ENCODE results near the gene HOXA4. TPM values are rescaled to one million over a fixed set of nuclear protein-coding genes. Genes with fewer than 3 reads are reported as not detected.

Gene HOXA4
- total RNA-seq, 2 experiments from 2014 or later = not detected

- peaks cover 35% of the 10 kb centered on the region for H3K27me3 Mint-ChIP-seq (ENCODE audit: low read depth)
- H3K27ac Mint-ChIP-seq = no peak overlapping the region
- ChIA-PET POLR2A (interaction anchor here (1.1 kb wide), 1 partner anchor 10 kb away, joined by 4 read pairs; no protein-coding TSS in a partner anchor), CTCF (interaction anchor here (1.3 to 1.8 kb wide), 2 partner anchors 9 to 15 kb away, joined by 3 to 6 read pairs; no protein-coding TSS in a partner anchor)
- H3K9me3 Mint-ChIP-seq (ENCODE audit: insufficient read depth) = no peaks in the 10 kb centered on the region
- DNase-seq (no peak), ATAC-seq (no peak)
- H3K36me3 Mint-ChIP-seq (ENCODE audit: low read depth) = peaks cover 5% of the 10 kb centered on the region
- H3K4me3 Mint-ChIP-seq = no peak overlapping the region
- peaks cover 8% of the 10 kb centered on the region for H3K4me1 Mint-ChIP-seq (ENCODE audit: low read depth)
Observed at GRCh38 chr7:27106181-27106900, 24.2 kb downstream of the HOXA4 start.

- Mint-ChIP-seq H3K4me3 (no peak overlapping the region), H3K27ac (no peak overlapping the region), H3K4me1 (ENCODE audit: low read depth) (peaks cover 8% of the 10 kb centered on the region), H3K36me3 (ENCODE audit: low read depth) (peaks cover 5% of the 10 kb centered on the region), H3K27me3 (ENCODE audit: low read depth) (peaks cover 44% of the 10 kb centered on the region), H3K9me3 (ENCODE audit: insufficient read depth) (no peaks in the 10 kb centered on the region)
- ATAC-seq = no peak
- no peak for DNase-seq
- ChIA-PET CTCF (interaction anchor here (1.3 to 1.8 kb wide), 2 partner anchors 8 to 14 kb away, joined by 3 to 6 read pairs; no protein-coding TSS in a partner anchor), POLR2A (interaction anchor here (1.1 kb wide), 1 partner anchor 9 kb away, joined by 4 read pairs; no protein-coding TSS in a partner anchor)
Observed at GRCh38 chr7:27105301-27106031, 25.1 kb downstream of the HOXA4 start.

GRCh38 chr7:27104341-27105058 lies 26.1 kb downstream of the HOXA4 start:
- Mint-ChIP-seq H3K4me3 (no peak overlapping the region), H3K4me1 (ENCODE audit: low read depth) (peaks cover 8% of the 10 kb centered on the region), H3K27me3 (ENCODE audit: low read depth) (peaks cover 48% of the 10 kb centered on the region), H3K36me3 (ENCODE audit: low read depth) (peaks cover 5% of the 10 kb centered on the region), H3K27ac (no peak overlapping the region), H3K9me3 (ENCODE audit: insufficient read depth) (no peaks in the 10 kb centered on the region)
- POLR2A ChIA-PET = no interaction called here
- CTCF ChIA-PET = interaction anchor here (1.8 kb wide), 1 partner anchor 7 kb away, joined by 6 read pairs; no protein-coding TSS in a partner anchor
- DNase-seq (no peak), ATAC-seq (no peak)

- DNase-seq (no peak), ATAC-seq (no peak)
- Mint-ChIP-seq H3K4me3 (no peak overlapping the region), H3K4me1 (ENCODE audit: low read depth) (peaks cover 8% of the 10 kb centered on the region), H3K27me3 (ENCODE audit: low read depth) (peaks cover 57% of the 10 kb centered on the region), H3K9me3 (ENCODE audit: insufficient read depth) (no peaks in the 10 kb centered on the region), H3K27ac (no peak overlapping the region), H3K36me3 (ENCODE audit: low read depth) (peaks cover 6% of the 10 kb centered on the region)
- ChIA-PET CTCF (no interaction called here), POLR2A (no interaction called here)
Observed at GRCh38 chr7:27103489-27104226, 26.9 kb downstream of the HOXA4 start.

- ATAC-seq (no peak), DNase-seq (no peak)
- ChIA-PET POLR2A (no interaction called here), CTCF (no interaction called here)
- peaks cover 8% of the 10 kb centered on the region for H3K4me1 Mint-ChIP-seq (ENCODE audit: low read depth)
- no peaks in the 10 kb centered on the region for H3K9me3 Mint-ChIP-seq (ENCODE audit: insufficient read depth)
- no peak within 1 kb of the TSS for H3K27ac Mint-ChIP-seq
- peaks cover 6% of the 10 kb centered on the region for H3K36me3 Mint-ChIP-seq (ENCODE audit: low read depth)
- H3K4me3 Mint-ChIP-seq = peak within 1 kb of the TSS; percentile 25
- peaks cover 63% of the 10 kb centered on the region for H3K27me3 Mint-ChIP-seq (ENCODE audit: low read depth)
Observed at GRCh38 chr7:27102581-27103442, 27.7 kb downstream of the HOXA4 start, which contains the start of gene HOXA2. Gene HOXA2, minus strand, starts transcription at chr7:27102683. Its CDS starts 183 bp downstream, at chr7:27102500.

GRCh38 chr7:27101957-27102580 lies 28.5 kb downstream of the HOXA4 start:
- Mint-ChIP-seq H3K27me3 (ENCODE audit: low read depth) (peaks cover 70% of the 10 kb centered on the region), H3K4me1 (ENCODE audit: low read depth) (peaks cover 16% of the 10 kb centered on the region), H3K9me3 (ENCODE audit: insufficient read depth) (no peaks in the 10 kb centered on the region), H3K27ac (no peak overlapping the region), H3K36me3 (ENCODE audit: low read depth) (peaks cover 6% of the 10 kb centered on the region), H3K4me3 (peak overlapping the region; percentile 25)
- DNase-seq = no peak
- POLR2A ChIA-PET = no interaction called here
- CTCF ChIA-PET = no interaction called here
- no peak for ATAC-seq

- Mint-ChIP-seq H3K27ac (no peak overlapping the region), H3K4me3 (no peak overlapping the region), H3K4me1 (ENCODE audit: low read depth) (peaks cover 18% of the 10 kb centered on the region), H3K36me3 (ENCODE audit: low read depth) (peaks cover 6% of the 10 kb centered on the region), H3K9me3 (ENCODE audit: insufficient read depth) (no peaks in the 10 kb centered on the region), H3K27me3 (ENCODE audit: low read depth) (peaks cover 71% of the 10 kb centered on the region)
- ATAC-seq = no peak
- POLR2A ChIA-PET = no interaction called here
- CTCF ChIA-PET = no interaction called here
- no peak for DNase-seq
Observed at GRCh38 chr7:27101171-27101956, 29.2 kb downstream of the HOXA4 start.

- DNase-seq = no peak
- H3K4me3 Mint-ChIP-seq = no peak overlapping the region
- ATAC-seq = no peak
- H3K9me3 Mint-ChIP-seq (ENCODE audit: insufficient read depth) = no peaks in the 10 kb centered on the region
- peaks cover 6% of the 10 kb centered on the region for H3K36me3 Mint-ChIP-seq (ENCODE audit: low read depth)
- peaks cover 19% of the 10 kb centered on the region for H3K4me1 Mint-ChIP-seq (ENCODE audit: low read depth)
- ChIA-PET POLR2A (no interaction called here), CTCF (no interaction called here)
- no peak overlapping the region for H3K27ac Mint-ChIP-seq
- H3K27me3 Mint-ChIP-seq (ENCODE audit: low read depth) = peaks cover 70% of the 10 kb centered on the region
Observed at GRCh38 chr7:27100694-27101170, 29.8 kb downstream of the HOXA4 start.

- peaks cover 6% of the 10 kb centered on the region for H3K36me3 Mint-ChIP-seq (ENCODE audit: low read depth)
- no peak overlapping the region for H3K27ac Mint-ChIP-seq
- peaks cover 75% of the 10 kb centered on the region for H3K27me3 Mint-ChIP-seq (ENCODE audit: low read depth)
- H3K9me3 Mint-ChIP-seq (ENCODE audit: insufficient read depth) = no peaks in the 10 kb centered on the region
- peaks cover 28% of the 10 kb centered on the region for H3K4me1 Mint-ChIP-seq (ENCODE audit: low read depth)
- no peak for ATAC-seq
- H3K4me3 Mint-ChIP-seq = no peak overlapping the region
- no peak for DNase-seq
- ChIA-PET POLR2A (no interaction called here), CTCF (interaction anchor here (0.6 kb wide), 1 partner anchor 417 kb away, joined by 4 read pairs; no protein-coding TSS in a partner anchor)
Observed at GRCh38 chr7:27099453-27100370, 30.8 kb downstream of the HOXA4 start.
